ENCODE measurements around the gene PEX13.
A peak's percentile ranks its signal among the peaks of the same experiment; 100 is the strongest.

The PEX13 gene, protein sequence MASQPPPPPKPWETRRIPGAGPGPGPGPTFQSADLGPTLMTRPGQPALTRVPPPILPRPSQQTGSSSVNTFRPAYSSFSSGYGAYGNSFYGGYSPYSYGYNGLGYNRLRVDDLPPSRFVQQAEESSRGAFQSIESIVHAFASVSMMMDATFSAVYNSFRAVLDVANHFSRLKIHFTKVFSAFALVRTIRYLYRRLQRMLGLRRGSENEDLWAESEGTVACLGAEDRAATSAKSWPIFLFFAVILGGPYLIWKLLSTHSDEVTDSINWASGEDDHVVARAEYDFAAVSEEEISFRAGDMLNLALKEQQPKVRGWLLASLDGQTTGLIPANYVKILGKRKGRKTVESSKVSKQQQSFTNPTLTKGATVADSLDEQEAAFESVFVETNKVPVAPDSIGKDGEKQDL

DNA sequence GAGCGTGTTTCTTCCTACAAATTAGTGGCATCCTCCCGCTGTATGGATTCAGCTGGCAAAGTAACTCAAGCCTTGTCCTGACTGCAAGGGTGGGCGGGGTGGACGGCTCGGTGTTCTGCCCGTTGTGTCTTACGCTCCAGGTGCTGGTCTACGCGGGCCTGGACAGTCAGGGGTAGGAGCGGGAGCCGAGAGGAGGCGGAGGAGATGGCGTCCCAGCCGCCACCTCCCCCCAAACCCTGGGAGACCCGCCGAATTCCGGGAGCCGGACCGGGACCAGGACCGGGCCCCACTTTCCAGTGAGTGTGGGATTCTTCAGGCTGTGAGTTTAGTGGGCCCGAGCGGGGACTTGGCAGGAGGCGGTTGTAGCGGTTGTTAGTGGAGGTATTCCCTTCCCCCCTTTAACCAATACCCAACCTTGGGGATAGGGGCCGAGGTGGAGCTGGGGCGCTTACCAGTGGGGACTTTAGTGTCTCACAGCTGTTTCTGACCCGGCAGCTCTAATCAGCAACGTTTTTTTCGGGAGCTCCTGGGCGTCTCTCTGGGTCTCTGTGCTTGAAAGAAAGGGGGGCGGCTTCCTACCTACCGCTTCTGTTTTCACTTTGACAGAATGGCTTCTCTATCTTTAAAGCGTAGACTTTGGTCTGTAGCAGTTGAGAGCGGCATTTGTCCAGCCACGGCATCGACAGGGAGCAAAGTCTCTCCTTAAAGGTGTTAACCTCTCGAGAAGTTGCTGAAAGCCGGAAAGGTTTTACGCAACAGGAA lies at the start of gene PEX13, which contains the start of gene PUS10:
PEX13 (plus strand) TSS at position 165 of the 762 bp plus-strand sequence; CDS start at position 205, 40 bp downstream.
PUS10 (minus strand) TSS at position 700 of the 762 bp plus-strand sequence. CDS start 6,365 bp downstream, outside the sequence.
- Histone ChIP-seq H3K79me2 (ENCODE audit: insufficient read depth, low read depth) (peaks cover 47% of the 10 kb centered on the region), H4K20me1 (ENCODE audit: insufficient read depth) (no peaks in the 10 kb centered on the region), H3K27me3 (ENCODE audit: insufficient read depth, low read depth) (no peaks in the 10 kb centered on the region), H3K4me2 (peak within 1 kb of the TSS; percentile 76), H3K9ac (peak within 1 kb of the TSS; percentile 70; the same call in 1 of the 2 replicates), H2AFZ (ENCODE audit: low read depth) (peak within 1 kb of the TSS; percentile 62), H3K36me3 (ENCODE audit: insufficient read depth) (no peaks in the 10 kb centered on the region), H3K4me3 (IDR thresholded peaks at IDR 0.05; ENCODE audit: insufficient read depth, low read depth, low read length) (peak within 1 kb of the TSS; percentile 95), H3K27ac (peak within 1 kb of the TSS; percentile 81), H3K4me1 (ENCODE audit: low read depth, poor library complexity, severe bottlenecking) (peaks cover 28% of the 10 kb centered on the region)
- TF ChIP-seq, protein P1, sequence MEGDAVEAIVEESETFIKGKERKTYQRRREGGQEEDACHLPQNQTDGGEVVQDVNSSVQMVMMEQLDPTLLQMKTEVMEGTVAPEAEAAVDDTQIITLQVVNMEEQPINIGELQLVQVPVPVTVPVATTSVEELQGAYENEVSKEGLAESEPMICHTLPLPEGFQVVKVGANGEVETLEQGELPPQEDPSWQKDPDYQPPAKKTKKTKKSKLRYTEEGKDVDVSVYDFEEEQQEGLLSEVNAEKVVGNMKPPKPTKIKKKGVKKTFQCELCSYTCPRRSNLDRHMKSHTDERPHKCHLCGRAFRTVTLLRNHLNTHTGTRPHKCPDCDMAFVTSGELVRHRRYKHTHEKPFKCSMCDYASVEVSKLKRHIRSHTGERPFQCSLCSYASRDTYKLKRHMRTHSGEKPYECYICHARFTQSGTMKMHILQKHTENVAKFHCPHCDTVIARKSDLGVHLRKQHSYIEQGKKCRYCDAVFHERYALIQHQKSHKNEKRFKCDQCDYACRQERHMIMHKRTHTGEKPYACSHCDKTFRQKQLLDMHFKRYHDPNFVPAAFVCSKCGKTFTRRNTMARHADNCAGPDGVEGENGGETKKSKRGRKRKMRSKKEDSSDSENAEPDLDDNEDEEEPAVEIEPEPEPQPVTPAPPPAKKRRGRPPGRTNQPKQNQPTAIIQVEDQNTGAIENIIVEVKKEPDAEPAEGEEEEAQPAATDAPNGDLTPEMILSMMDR (conservative IDR thresholded peaks at IDR 0.05; ENCODE audit: low read depth, low read length) = no peak

DNA sequence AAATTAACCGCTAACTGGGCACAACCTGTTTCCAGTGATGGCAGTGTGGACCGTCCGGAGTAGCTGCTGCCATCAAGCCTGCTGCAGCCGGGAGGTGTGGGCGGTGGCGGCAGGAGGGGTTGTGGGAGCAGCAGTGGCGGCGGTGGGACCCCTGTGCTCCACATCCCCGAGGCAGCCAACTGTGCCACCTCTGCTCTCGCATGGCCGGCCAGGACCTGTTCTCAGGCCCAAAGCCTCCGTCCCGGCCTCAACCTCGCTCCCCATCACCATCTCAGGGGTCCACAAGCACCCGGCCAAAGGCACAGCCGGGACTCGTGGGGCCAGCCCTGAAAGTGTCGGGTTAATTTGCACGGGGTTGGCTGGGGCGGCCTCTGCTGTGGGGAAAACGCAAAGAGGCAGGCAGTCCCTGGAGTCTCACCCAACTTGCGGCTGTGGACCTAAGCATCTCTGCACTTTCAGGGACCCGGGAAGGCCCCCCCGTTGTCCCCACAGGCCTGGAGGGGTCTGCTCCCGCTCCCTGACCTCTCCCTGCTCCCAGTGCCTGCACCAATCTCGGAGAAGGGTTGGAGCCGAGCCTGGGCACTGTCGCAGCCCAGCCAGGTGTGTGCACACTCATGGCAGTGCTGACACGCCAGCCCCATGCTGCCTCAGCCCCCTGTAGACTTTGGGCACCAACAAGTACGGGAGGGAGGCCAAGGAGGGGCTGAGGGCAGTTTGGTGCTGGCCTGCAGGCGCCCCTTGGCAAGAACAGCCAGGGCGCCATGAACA lies 44.4 kb upstream of the PEX13 start:
- Histone ChIP-seq H3K79me2 (ENCODE audit: insufficient read depth, low read depth) (no peaks in the 10 kb centered on the region), H3K4me3 (IDR thresholded peaks at IDR 0.05; ENCODE audit: insufficient read depth, low read depth, low read length) (no peak overlapping the region), H3K9ac (no peak overlapping the region), H3K27me3 (ENCODE audit: insufficient read depth, low read depth) (no peaks in the 10 kb centered on the region), H3K27ac (no peak overlapping the region), H3K4me1 (ENCODE audit: low read depth, poor library complexity, severe bottlenecking) (peaks cover 12% of the 10 kb centered on the region), H3K36me3 (ENCODE audit: insufficient read depth) (no peaks in the 10 kb centered on the region), H4K20me1 (ENCODE audit: insufficient read depth) (no peaks in the 10 kb centered on the region), H3K4me2 (no peak overlapping the region), H2AFZ (ENCODE audit: low read depth) (no peak overlapping the region)
- TF ChIP-seq, protein P1 (conservative IDR thresholded peaks at IDR 0.05; ENCODE audit: low read depth, low read length) = no peak

DNA sequence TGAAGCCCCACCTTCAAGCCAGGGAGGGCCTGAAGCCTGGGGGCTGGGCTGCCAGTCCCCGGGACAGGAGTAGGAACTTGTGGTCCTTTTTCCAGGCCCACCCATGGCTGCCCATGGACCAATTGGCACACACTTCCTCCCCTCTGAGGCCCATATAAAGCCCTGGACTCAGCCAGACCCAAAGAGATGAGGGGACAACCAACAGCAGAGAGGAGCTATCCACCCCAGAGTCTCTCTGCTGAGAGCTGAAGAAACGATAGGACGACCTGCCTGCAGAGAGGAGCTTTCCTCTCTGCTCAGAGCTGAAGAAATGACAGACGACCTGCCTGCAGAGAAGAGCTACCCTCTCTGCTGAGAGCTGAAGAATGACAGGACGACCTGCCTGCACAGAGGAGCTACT lies 43.8 kb upstream of the PEX13 start:
- H3K4me2 ChIP-seq = no peak overlapping the region
- TF ChIP-seq, protein P1 (conservative IDR thresholded peaks at IDR 0.05; ENCODE audit: low read depth, low read length) = no peak
- H2AFZ ChIP-seq (ENCODE audit: low read depth) = no peak overlapping the region
- no peak overlapping the region for H3K4me3 ChIP-seq (IDR thresholded peaks at IDR 0.05; ENCODE audit: insufficient read depth, low read depth, low read length)
- H3K27me3 ChIP-seq (ENCODE audit: insufficient read depth, low read depth) = no peaks in the 10 kb centered on the region
- H3K79me2 ChIP-seq (ENCODE audit: insufficient read depth, low read depth) = no peaks in the 10 kb centered on the region
- no peaks in the 10 kb centered on the region for H3K36me3 ChIP-seq (ENCODE audit: insufficient read depth)
- H4K20me1 ChIP-seq (ENCODE audit: insufficient read depth) = no peaks in the 10 kb centered on the region
- H3K27ac ChIP-seq = no peak overlapping the region
- H3K4me1 ChIP-seq (ENCODE audit: low read depth, poor library complexity, severe bottlenecking) = peaks cover 12% of the 10 kb centered on the region
- H3K9ac ChIP-seq = no peak overlapping the region

DNA sequence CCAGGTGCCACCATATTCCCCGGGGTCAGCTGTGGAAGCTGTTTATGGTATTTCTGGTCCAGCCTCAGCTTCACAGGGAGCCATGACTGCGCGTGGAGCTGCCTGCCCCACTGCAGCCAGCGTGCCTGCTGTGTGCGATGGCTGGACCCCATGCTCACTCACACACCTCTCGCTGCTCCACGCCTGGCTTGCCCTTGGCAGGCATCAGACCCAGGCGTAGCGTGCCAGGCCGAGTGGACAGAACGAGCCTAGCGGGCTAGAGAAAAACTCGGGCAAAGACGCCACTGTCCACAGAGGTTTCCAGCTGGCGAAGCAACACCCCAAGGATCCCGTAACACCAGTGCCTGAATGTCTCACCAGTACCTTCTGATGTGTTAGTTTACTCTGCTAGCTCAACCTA lies 42.9 kb upstream of the PEX13 start:
- H3K36me3 ChIP-seq (ENCODE audit: insufficient read depth) = no peaks in the 10 kb centered on the region
- no peak overlapping the region for H3K4me2 ChIP-seq
- H3K9ac ChIP-seq = no peak overlapping the region
- H3K4me1 ChIP-seq (ENCODE audit: low read depth, poor library complexity, severe bottlenecking) = peaks cover 16% of the 10 kb centered on the region
- H3K79me2 ChIP-seq (ENCODE audit: insufficient read depth, low read depth) = no peaks in the 10 kb centered on the region
- TF ChIP-seq, protein P1 (conservative IDR thresholded peaks at IDR 0.05; ENCODE audit: low read depth, low read length) = no peak
- H2AFZ ChIP-seq (ENCODE audit: low read depth) = no peak overlapping the region
- H3K4me3 ChIP-seq (IDR thresholded peaks at IDR 0.05; ENCODE audit: insufficient read depth, low read depth, low read length) = no peak overlapping the region
- no peaks in the 10 kb centered on the region for H4K20me1 ChIP-seq (ENCODE audit: insufficient read depth)
- H3K27me3 ChIP-seq (ENCODE audit: insufficient read depth, low read depth) = no peaks in the 10 kb centered on the region
- H3K27ac ChIP-seq = no peak overlapping the region
